SH-SY5Y (cell line): ENCODE results near the gene MMP24OS.

Source experiments
- GATA2 ChIP-seq: IDR thresholded peaks from 2 replicates; pipeline ENCODE4 v1.6.1; 2011; ENCODE audit warnings: mild to moderate bottlenecking, low read depth, low read length
- GATA3 ChIP-seq: IDR thresholded peaks from 2 replicates; pipeline ENCODE4 v1.6.1; 2011; ENCODE audit warnings: low read depth, mild to moderate bottlenecking, low read length, moderate library complexity

GRCh38 chr20:35240083-35240810 is 37.7 kb downstream of the MMP24OS start:
- no peak for TF ChIP-seq GATA2
- no peak for TF ChIP-seq GATA3
